ENCODE measurements around the gene ADARB2.

DNA sequence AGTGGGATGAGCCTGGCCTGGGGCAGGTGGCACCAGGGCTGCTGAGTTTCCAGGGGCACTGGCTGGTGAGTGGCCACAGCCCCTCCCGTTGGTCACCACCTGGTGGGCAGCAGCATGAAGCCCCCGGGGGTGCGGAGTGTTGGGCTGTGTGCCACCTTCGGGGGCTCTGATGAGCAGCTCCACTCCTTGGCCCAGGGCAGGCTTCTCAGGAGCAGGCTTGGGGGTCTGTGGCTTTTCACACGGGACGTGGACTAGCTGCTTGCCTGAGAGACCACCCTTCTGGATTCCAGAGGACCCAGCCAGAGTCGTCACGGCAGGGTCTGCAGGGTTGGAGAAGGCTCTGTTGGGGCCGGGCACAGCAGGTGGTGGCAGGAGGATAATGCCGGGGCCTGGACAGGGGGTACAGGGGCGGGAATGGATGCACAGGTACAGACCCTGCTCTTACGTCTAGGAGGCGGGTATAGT lies 193.1 kb downstream of the ADARB2 start:
- TF ChIP-seq, protein P1, sequence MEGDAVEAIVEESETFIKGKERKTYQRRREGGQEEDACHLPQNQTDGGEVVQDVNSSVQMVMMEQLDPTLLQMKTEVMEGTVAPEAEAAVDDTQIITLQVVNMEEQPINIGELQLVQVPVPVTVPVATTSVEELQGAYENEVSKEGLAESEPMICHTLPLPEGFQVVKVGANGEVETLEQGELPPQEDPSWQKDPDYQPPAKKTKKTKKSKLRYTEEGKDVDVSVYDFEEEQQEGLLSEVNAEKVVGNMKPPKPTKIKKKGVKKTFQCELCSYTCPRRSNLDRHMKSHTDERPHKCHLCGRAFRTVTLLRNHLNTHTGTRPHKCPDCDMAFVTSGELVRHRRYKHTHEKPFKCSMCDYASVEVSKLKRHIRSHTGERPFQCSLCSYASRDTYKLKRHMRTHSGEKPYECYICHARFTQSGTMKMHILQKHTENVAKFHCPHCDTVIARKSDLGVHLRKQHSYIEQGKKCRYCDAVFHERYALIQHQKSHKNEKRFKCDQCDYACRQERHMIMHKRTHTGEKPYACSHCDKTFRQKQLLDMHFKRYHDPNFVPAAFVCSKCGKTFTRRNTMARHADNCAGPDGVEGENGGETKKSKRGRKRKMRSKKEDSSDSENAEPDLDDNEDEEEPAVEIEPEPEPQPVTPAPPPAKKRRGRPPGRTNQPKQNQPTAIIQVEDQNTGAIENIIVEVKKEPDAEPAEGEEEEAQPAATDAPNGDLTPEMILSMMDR (IDR thresholded peaks at IDR 0.05): no peak
- no peak for TF ChIP-seq POLR2A (IDR thresholded peaks at IDR 0.05)

Measured in testis (tissue), 2 donors.